Caco-2 (cell line): ENCODE measurements around the gene NCKAP5. TPM values are rescaled to one million over a fixed set of nuclear protein-coding genes. Genes with fewer than 3 reads are reported as not detected.

Experiments
- BruUV-seq: library from RNA; stranded (reverse); fragments of 400-500 nt; replicated peaks from 2 replicates; lab custom pipeline; 2021; lab: Mats Ljungman, UMichigan
- CTCF ChIA-PET: fragments of 300-600 bp; sonication (Branson Sonifier 250); formaldehyde crosslinking; loops from one replicate; lab custom pipeline; 2022; ENCODE audit warnings: antibody characterized with exemption; lab: Charles Lee
- POLR2A ChIA-PET: fragments of 300-600 bp; sonication (Branson Sonifier 250); formaldehyde crosslinking; loops from one replicate; lab custom pipeline; 2022; ENCODE audit warnings: antibody characterized with exemption; lab: Charles Lee
- DNase-seq, 2 experiments: peaks; one replicate each; pipeline versions ENCODE4 v3.0.0 to v3.0.0-alpha.2; 2020 to 2022
- H3K27me3 ChIP-seq: replicated peaks from 2 replicates; pipeline ENCODE4 v1.6.0; 2011; ENCODE audit warnings: low read length; ENCODE audit not compliant: control insufficient read depth, insufficient read depth
- H3K36me3 ChIP-seq: 2 replicates; pipeline ENCODE4 v1.5.1; 2011; ENCODE audit warnings: low read length; ENCODE audit not compliant: control insufficient read depth, insufficient read depth
- H3K4me1 ChIP-seq: fragments of 250-450 bp; sonication (Bioruptor Pico); 2 replicates; pipeline ENCODE4 v1.5.1; 2020; ENCODE audit warnings: mild to moderate bottlenecking
- H3K4me3 ChIP-seq: 2 replicates; pipeline ENCODE4 v1.5.1; 2011; ENCODE audit warnings: low read depth, mild to moderate bottlenecking, control low read depth, low read length
- H3K9me3 ChIP-seq: fragments of 250-450 bp; sonication (Bioruptor Pico); 2 replicates; pipeline ENCODE4 v1.5.1; 2020; ENCODE audit warnings: mild to moderate bottlenecking, moderate library complexity
- H3K27ac Mint-ChIP-seq: one replicate; pipeline ENCODE4 v1.8.0; 2022; ENCODE audit warnings: mixed read lengths; ENCODE audit not compliant: unreplicated experiment
- H3K27me3 Mint-ChIP-seq: one replicate; pipeline ENCODE4 v1.8.0; 2022; ENCODE audit warnings: mixed read lengths; ENCODE audit not compliant: insufficient read depth, unreplicated experiment
- H3K36me3 Mint-ChIP-seq: one replicate; pipeline ENCODE4 v1.8.0; 2022; ENCODE audit warnings: mild to moderate bottlenecking, mixed read lengths; ENCODE audit not compliant: insufficient read depth, unreplicated experiment
- H3K4me1 Mint-ChIP-seq: one replicate; pipeline ENCODE4 v1.8.0; 2022; ENCODE audit warnings: low read depth, mixed read lengths; ENCODE audit not compliant: unreplicated experiment
- H3K4me3 Mint-ChIP-seq: one replicate; pipeline ENCODE4 v1.8.0; 2022; ENCODE audit warnings: mild to moderate bottlenecking, moderate library complexity, mixed read lengths; ENCODE audit not compliant: unreplicated experiment
- H3K9me3 Mint-ChIP-seq: one replicate; pipeline ENCODE4 v1.8.0; 2022; ENCODE audit warnings: mixed read lengths; ENCODE audit not compliant: unreplicated experiment
- intact Hi-C: fragments of 100-400 bp; cut with micrococcal nuclease; formaldehyde crosslinking; loops from one replicate; pipeline ENCODE4 v1.10.0; 2022; ENCODE audit not compliant: unreplicated experiment
- total RNA-seq: library from RNA; stranded (reverse); gene quantifications from 2 replicates; pipeline ENCODE4 v1.2.3, GENCODE V29; 2022
- TF ChIP-seq, protein P1 (sequence below), 2 experiments: fragments of 200-600 bp in 1 of 2; IDR thresholded peaks; 1 replicate in 1 of 2; 2 replicates in 1 of 2; pipeline versions ENCODE4 v1.5.1 to v1.8.0; 2011 to 2022; ENCODE audit warnings: antibody characterized with exemption in 1 of 2, control low read depth in 1 of 2, inconsistent platforms in 1 of 2, low read depth in 1 of 2, low read length in 1 of 2, mild to moderate bottlenecking in 1 of 2, moderate library complexity in 1 of 2; ENCODE audit not compliant: insufficient read depth in 1 of 2, severe bottlenecking in 1 of 2, unreplicated experiment in 1 of 2

Gene NCKAP5
- total RNA-seq, 1 experiment from 2014 or later, result 3.8 TPM

DNA sequence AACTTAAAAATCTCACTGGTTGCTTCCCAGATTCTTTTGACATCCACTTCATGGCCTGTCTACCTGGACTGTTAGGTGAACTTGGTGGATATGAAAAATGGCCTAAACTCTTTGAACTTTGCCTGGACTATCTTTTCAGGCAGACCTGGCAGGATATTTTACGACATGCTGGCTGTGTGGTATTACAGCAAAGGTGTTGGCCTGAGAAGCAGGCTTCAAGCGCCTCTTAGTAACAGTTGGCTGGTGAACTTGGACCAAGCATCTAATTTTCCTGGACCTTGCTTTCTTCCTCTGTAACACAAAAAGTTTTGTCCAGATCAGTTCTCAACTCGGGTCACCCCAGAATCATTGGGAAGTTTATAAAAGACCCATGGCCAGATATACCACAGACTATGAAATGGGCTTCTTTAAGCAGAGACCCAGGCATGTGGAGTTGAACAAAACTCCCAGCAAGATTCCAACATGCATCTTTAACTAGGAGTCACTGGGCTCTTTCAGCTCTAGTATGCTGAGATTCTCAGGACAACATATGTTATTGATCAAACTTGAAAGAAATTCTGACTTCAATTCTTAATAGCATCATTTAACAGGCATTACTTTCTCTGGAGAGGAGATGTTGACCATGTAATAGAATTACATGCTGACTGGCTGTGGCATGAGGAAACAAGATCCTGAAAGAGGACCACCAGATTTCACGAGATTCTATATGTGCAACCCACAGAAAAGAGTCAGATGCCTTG lies 902.7 kb downstream of the NCKAP5 start:
- POLR2A ChIA-PET, result no interaction called here
- H3K9me3 Mint-ChIP-seq, result no peaks in the 10 kb centered on the region
- Histone ChIP-seq H3K4me1 (no peaks in the 10 kb centered on the region), H3K4me3 (no peak overlapping the region), H3K9me3 (no peaks in the 10 kb centered on the region), H3K27me3 (no peaks in the 10 kb centered on the region), H3K36me3 (no peaks in the 10 kb centered on the region)
- no peak for DNase-seq
- no peaks in the 10 kb centered on the region for H3K27me3 Mint-ChIP-seq
- BruUV-seq, result no TSS peak
- CTCF ChIA-PET, result no interaction called here
- H3K4me3 Mint-ChIP-seq, result no peak overlapping the region
- H3K27ac Mint-ChIP-seq, result no peak overlapping the region
- peaks cover 9% of the 10 kb centered on the region for H3K36me3 Mint-ChIP-seq
- intact Hi-C loops, result no loop called here
- TF ChIP-seq, protein P1, sequence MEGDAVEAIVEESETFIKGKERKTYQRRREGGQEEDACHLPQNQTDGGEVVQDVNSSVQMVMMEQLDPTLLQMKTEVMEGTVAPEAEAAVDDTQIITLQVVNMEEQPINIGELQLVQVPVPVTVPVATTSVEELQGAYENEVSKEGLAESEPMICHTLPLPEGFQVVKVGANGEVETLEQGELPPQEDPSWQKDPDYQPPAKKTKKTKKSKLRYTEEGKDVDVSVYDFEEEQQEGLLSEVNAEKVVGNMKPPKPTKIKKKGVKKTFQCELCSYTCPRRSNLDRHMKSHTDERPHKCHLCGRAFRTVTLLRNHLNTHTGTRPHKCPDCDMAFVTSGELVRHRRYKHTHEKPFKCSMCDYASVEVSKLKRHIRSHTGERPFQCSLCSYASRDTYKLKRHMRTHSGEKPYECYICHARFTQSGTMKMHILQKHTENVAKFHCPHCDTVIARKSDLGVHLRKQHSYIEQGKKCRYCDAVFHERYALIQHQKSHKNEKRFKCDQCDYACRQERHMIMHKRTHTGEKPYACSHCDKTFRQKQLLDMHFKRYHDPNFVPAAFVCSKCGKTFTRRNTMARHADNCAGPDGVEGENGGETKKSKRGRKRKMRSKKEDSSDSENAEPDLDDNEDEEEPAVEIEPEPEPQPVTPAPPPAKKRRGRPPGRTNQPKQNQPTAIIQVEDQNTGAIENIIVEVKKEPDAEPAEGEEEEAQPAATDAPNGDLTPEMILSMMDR (IDR thresholded peaks at IDR 0.05; ENCODE audit: insufficient read depth in 1 of 2, low read depth in 1 of 2, low read length in 1 of 2, severe bottlenecking in 1 of 2, unreplicated experiment in 1 of 2), result no peak
- no peaks in the 10 kb centered on the region for H3K4me1 Mint-ChIP-seq

DNA sequence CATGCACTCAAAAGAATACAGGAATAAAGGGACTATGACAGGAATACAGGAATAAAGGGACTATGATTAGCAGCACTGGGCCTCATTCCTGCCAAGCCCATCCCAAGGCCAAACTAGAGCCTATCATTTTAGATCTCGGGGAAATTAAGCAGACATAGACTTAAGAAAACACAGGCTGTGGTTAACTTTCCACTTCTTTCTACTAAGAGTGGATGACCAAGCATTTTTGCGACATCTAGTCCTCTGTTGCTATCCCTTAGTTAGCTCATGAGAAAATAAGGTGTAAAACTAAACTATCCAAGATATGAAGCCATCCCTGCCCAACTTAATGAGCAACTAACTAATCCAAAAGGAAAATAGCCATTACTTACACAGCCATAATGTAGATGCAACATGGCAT lies 904.2 kb downstream of the NCKAP5 start:
- H3K36me3 Mint-ChIP-seq, result no peaks in the 10 kb centered on the region
- ChIA-PET CTCF (no interaction called here), POLR2A (no interaction called here)
- H3K4me3 Mint-ChIP-seq, result no peak overlapping the region
- H3K4me1 ChIP-seq, result no peaks in the 10 kb centered on the region
- no peak overlapping the region for H3K4me3 ChIP-seq
- no peak overlapping the region for H3K27ac Mint-ChIP-seq
- no TSS peak for BruUV-seq
- DNase-seq, result no peak
- intact Hi-C loops, result no loop called here
- no peaks in the 10 kb centered on the region for H3K36me3 ChIP-seq
- TF ChIP-seq, protein P1 (IDR thresholded peaks at IDR 0.05; ENCODE audit: insufficient read depth in 1 of 2, low read depth in 1 of 2, low read length in 1 of 2, severe bottlenecking in 1 of 2, unreplicated experiment in 1 of 2), result no peak
- H3K9me3 ChIP-seq, result no peaks in the 10 kb centered on the region
- no peaks in the 10 kb centered on the region for H3K27me3 Mint-ChIP-seq
- no peaks in the 10 kb centered on the region for H3K9me3 Mint-ChIP-seq
- no peaks in the 10 kb centered on the region for H3K27me3 ChIP-seq
- no peaks in the 10 kb centered on the region for H3K4me1 Mint-ChIP-seq

DNA sequence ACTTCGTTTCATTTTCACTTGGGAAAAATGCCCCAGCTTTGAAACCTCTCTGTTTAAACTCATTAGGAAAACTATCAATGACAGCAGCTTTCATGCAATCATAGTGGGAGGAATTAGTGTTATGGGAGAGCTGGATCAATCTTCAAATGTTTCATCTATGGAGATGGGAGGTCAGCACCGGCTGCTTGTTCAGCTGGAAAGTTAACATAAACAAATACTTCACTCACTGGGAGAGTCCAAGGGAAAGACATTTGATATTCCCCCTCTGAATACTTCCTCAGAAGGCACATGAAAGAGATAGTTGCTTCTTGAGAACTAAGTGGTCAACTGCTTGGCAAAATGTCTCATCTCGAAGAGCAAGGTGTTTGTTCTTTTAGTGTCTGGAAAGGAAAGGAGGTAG lies 905.5 kb downstream of the NCKAP5 start:
- H3K27me3 Mint-ChIP-seq, result no peaks in the 10 kb centered on the region
- no peak overlapping the region for H3K4me3 ChIP-seq
- ChIA-PET CTCF (no interaction called here), POLR2A (no interaction called here)
- H3K9me3 Mint-ChIP-seq, result no peaks in the 10 kb centered on the region
- H3K36me3 ChIP-seq, result no peaks in the 10 kb centered on the region
- no peaks in the 10 kb centered on the region for H3K27me3 ChIP-seq
- H3K4me1 ChIP-seq, result no peaks in the 10 kb centered on the region
- no peaks in the 10 kb centered on the region for H3K9me3 ChIP-seq
- no peak overlapping the region for H3K4me3 Mint-ChIP-seq
- no peak overlapping the region for H3K27ac Mint-ChIP-seq
- intact Hi-C loops, result no loop called here
- H3K4me1 Mint-ChIP-seq, result no peaks in the 10 kb centered on the region
- no TSS peak for BruUV-seq
- H3K36me3 Mint-ChIP-seq, result peaks cover 12% of the 10 kb centered on the region
- no peak for DNase-seq
- TF ChIP-seq, protein P1 (IDR thresholded peaks at IDR 0.05; ENCODE audit: insufficient read depth in 1 of 2, low read depth in 1 of 2, low read length in 1 of 2, severe bottlenecking in 1 of 2, unreplicated experiment in 1 of 2), result no peak
